Hematopoietic multipotent progenitor cell (in vitro differentiated cells): ENCODE measurements around the gene SUPT20HL2. TPM values are rescaled to one million over a fixed set of nuclear protein-coding genes. Genes with fewer than 3 reads are reported as not detected.
"Not testable (repeated sequence)": the region's sequence is repeated elsewhere in the genome, so short reads cannot be mapped to it uniquely, and the experiment has no call there.

ENCODE experiments used
- DNase-seq, 3 donors: peaks; one replicate each; pipeline ENCODE4 v3.0.0-alpha.2; 2011 to 2015; ENCODE audit warnings: low read depth in 2 of 3, low spot score in 2 of 3
- total RNA-seq: library from RNA; depleted of rRNA; stranded (reverse); fragments of >200 nt; gene quantifications from one replicate; pipeline ENCODE4 v1.2.3, GENCODE V29; 2012

The SUPT20HL2 gene
- total RNA-seq, 1 donor, result not detected

DNA sequence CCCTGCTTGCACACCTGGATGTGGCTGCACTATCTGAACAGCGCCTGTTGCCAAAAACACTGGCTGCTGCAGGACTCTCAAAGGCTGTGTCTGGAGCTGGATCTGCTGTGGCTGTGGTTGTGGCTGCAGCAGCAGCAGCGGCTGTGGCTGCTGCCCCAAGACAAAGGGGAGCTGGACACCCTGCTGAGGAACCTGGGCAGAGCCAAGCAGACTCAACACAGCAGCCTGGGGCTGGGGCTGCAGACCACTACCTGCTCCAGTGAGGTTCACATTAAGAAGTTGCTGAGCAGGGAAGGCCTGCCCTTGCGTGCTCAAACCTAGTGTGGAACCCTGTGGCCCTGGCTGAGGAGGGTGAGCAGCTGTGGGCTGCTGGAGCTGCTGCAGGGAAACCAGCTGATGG is 3.0 kb downstream of the SUPT20HL2 start:
- DNase-seq, result not testable (repeated sequence)

DNA sequence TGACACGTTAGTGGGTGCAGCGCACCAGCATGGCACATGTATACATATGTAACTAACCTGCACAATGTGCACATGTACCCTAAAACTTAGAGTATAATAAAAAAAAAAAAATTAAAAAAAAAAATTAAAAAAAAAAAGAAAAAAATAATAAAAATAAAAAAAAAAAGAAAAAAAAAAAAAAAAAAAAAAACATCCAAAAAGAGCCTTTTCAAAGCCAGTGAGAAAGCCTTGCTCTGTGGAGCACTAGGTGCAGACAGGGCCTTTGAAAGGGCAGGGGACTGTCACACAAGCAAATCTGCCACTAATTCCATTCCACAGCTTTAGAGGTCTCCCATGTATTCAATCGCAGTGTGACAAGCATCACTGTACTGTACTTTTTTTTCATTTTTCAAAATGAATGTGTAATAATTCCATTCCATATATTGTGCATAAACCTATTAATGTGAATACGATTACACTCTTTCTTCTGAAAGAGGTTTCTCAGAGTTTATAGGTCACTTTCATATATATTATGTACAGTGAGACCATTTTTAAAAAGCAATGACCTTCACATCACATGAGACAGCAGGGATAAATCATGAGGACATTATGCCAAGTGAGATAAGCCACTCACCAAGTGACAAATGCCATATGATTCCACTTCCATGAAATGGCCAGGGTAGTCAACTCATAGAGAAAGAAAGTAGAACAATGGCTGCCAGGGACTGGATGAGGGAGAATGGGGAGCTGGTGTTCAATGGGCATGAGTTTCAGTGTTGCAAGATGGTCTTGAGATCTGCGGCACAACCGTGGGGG is 4.1 kb downstream of the SUPT20HL2 start:
- not testable (repeated sequence) for DNase-seq

DNA sequence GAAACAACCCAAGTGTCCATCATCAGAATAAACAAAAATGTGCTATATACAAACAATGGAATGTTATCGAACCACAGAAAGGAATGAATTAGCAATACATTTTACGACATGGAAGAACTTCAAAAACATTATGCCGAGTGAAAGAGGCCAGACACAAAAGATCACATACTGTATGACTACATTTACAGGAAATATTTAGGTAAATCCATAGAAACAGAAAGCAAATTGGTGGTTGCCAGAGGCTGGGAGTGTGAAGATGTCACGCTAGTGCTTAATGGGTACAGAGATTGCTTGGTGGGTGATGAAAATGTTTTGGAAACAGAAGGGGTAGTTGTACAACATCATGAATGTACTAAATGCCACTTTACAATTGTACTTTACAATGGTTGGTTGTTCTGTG is 5.1 kb downstream of the SUPT20HL2 start:
- DNase-seq, result not testable (repeated sequence)

- peak in 1 of 3 donors; percentile 16 for DNase-seq
Observed at GRCh38 chrX:24306440-24306839, 7.4 kb downstream of the SUPT20HL2 start.

DNA sequence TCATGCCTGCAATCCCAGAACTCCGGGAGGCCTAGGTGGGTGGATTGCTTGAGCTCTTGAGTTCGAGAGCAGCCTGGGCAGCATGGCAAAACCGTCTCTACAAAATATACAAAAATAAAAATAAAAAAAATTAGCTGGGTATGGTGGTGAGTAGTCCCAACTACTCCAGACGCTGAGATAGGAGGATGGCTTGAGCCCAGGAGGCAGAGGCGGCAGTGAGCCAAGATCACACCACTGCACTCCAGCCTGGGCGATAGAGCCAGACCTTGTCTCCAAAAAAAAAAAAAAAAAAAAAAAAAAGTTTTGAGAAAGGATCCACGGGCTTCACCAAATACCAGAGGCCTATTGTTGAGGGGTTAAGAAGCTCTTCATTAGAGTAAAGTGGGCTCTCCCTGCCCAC is 8.0 kb downstream of the SUPT20HL2 start:
- DNase-seq, result no peak

DNA sequence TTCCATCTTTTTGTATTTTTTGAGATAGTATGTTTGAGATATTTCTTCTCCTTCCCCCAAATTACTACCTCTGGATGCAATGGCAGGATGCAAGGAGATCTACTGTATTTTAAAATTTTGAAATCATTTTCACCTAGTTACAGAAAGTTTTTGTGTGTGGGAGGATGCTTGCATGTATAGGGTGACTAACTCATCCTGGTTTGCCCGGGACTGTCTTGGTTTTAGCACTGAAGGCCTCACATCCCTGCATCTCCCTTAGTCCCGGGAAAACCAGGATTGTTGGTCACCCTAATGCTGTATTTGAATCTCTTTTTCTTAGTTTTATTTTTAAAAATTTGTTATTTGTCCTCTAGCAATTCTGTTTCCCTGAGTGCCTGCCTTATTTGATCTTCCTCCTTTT is 12.1 kb downstream of the SUPT20HL2 start:
- no peak for DNase-seq

GRCh38 chrX:24301060-24301459 is 12.8 kb downstream of the SUPT20HL2 start:
- DNase-seq, result no peak

DNA sequence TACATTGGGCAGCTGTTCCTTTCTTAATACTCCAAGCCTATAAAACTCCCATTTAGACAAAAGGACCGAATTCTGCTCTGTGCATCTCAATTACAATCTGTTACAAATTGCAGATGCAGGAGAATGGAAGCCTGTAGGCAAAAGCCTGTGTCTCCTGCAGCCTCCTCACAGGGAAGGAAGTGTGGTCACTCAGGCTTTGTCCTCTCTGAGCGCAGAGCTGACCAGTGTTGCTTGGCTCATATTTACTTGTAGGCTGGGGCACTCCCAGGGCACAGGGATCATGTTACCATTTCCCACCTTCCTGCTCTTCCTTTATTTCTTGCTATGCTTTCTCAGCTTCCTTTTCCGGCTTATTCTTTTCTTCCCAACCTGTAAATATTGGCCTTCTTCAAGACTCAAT is 15.7 kb downstream of the SUPT20HL2 start:
- DNase-seq, result no peak

DNA sequence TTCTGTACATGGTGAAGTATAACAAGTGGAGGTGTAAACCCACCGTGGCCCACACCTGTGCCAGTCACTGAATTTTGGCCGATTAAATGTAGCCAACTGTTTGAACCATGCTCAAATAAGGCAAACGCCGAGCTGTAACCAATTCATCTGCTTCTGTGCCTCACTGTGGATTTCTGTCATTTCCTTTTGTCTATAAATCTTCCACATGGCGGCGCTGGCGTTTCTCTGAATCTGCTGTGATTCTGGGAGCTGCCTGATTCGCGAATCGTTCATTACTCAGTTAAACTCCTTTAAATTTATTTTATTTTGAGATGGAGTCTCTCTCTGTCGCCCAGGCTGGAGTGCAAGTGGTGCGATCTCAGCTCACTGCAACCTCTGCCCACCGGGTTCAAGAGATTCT is 19.2 kb downstream of the SUPT20HL2 start:
- peak in 2 of 3 donors; percentile 22 to 47 for DNase-seq

DNA sequence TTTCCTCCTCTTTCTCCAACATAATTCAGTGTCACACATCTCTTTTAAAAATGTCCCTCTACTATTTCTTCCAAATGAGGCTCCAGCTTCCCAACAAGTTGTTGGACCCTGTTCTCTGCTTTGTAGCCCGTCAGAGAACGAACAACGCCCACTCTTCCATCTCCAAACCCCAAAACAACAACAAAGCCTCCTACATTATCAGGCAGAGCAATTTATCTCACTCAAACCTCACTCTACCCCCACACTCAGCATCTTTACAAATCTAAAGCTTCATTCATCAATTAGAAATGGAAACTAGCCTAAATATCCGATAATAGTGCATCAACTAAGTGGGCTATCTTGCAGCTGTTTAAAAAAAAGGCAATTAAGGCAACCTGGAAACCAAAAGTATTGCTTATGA is 20.5 kb downstream of the SUPT20HL2 start:
- DNase-seq, result no peak

DNA sequence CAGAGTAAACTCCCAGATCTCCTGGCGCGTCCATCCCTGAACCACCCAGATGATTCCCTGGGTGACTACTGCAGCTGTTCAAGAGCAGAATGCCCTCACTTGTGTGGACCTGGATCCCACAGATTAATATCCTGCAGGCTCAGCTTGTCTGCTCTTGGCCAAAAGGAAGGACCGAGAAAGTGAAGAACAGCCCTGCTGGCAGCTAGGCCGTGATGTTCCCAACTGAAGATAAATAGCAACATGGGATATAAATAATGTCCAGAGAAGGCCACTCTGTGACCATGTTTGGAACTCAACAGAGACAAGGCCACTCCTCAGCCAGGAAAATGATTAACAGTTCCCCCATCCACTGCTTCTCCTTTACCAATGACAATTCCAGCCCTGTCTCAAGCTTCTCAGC is 21.5 kb downstream of the SUPT20HL2 start:
- DNase-seq, result no peak

GRCh38 chrX:24285082-24285481 is 28.8 kb downstream of the SUPT20HL2 start:
- peak in 1 of 3 donors; percentile 4 for DNase-seq

GRCh38 chrX:24283127-24283794 is 30.6 kb downstream of the SUPT20HL2 start:
- DNase-seq, result no peak

DNA sequence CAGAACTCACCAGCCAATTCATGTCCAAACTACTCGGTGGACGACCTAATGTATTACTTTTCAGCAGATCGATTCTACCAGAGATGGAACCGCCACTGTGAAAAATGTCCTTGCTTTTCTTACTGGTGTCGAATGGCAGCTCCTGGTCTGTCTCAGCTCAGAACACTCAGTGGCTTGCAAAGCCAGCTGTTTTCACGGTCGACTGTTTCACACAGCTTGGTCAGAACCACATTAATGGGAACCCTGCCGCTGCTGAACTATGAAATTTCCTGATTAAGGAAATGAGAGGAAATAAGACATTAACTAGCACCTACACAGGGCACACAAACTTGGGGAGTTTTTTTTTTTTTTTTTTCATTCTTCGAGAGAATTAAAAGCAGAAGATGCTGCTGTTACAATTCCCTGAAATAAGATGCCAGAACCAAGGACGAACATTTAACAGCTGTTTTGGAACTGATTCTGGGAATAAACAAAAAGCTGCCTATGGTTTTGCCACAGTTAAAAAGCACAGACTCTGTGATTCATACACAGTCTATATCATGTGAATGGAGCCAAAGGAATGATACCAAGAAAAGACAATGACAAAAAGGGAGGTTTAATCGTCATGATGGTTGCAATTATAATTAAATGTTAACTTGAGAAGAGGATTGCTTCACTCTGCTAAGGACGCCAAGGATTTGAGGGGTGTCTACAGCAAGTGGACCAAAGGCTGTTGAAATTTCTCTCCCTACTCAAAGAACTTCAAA is 31.3 kb downstream of the SUPT20HL2 start:
- no peak for DNase-seq

GRCh38 chrX:24277405-24277804 is 36.5 kb downstream of the SUPT20HL2 start:
- DNase-seq, result no peak

GRCh38 chrX:24276015-24276414 is 37.9 kb downstream of the SUPT20HL2 start:
- DNase-seq, result peak in 1 of 3 donors; percentile 41

- no peak for DNase-seq
Observed at GRCh38 chrX:24271262-24271661, 42.6 kb downstream of the SUPT20HL2 start.

DNA sequence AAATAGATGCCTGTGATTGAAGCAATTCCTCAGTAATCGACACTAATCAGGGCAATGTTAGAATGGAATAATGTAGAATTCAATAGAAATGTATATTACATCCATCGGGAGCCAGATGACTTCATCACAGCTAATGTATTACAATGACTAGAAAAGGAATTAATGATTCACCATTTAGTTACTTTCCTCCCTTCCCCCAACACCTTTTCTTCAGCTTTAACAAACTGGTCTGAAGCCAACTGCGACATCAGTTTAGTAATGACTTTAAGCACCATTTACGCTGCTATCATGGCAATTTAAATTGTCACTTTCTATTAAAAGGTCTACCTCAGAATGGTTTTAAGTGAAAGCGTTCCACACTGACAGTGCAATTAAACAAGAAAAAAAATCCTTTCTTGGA is 45.1 kb downstream of the SUPT20HL2 start:
- no peak for DNase-seq

- no peak for DNase-seq
Observed at GRCh38 chrX:24266996-24267395, 46.9 kb downstream of the SUPT20HL2 start.

- no peak for DNase-seq
Observed at GRCh38 chrX:24264383-24264782, 49.5 kb downstream of the SUPT20HL2 start.

GRCh38 chrX:24262309-24262708 is 51.6 kb downstream of the SUPT20HL2 start:
- DNase-seq, result no peak
